ENCODE data around the gene BTG1.
A peak's percentile ranks its signal among the peaks of the same experiment; 100 is the strongest.

Gene BTG1, protein sequence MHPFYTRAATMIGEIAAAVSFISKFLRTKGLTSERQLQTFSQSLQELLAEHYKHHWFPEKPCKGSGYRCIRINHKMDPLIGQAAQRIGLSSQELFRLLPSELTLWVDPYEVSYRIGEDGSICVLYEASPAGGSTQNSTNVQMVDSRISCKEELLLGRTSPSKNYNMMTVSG

DNA sequence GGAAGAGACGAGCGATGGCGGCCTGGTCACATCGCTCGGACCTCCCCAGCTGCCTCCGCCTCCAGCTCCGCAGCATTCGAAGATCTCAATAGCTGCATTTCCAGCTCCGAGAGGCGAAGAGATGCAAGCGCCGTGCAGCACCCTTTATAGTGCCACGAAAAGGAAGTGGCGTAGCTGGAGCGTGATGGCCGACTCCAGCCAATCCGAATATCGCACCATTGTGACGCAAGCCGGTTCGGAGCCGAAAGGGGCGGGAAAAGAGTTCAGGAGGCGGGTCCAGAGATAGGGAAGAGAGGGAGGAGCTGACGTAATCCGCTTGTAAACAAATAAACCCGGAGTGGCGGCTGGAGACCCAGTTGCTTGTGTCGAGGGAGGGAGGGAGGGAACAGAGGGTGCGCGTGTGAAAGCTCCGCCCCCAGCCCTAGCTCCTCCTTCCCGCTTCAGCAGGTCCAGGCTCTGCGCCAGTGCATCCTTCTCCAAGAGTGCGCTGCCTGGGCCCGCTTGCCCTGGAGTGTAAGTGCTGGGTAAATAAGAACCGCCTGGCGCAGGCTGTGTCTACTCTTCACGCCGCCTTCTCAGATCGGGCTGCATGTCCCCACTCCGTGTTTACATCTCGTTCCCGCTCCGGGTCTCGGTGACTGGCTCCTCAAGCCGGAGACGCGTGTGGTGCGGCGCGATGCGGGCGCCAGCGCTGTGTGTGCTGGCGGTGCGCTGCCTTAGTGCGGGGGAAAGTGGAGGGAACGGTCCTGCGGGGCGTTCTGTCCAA lies at the start of gene BTG1:
Gene BTG1, minus strand, starts transcription at position 116 of the 766 bp plus-strand sequence. CDS start 311 bp downstream, outside the sequence.
- peak; percentile 93 to 97 for DNase-seq (ENCODE audit: low read depth in 1 of 2, low spot score in 1 of 2)

DNA sequence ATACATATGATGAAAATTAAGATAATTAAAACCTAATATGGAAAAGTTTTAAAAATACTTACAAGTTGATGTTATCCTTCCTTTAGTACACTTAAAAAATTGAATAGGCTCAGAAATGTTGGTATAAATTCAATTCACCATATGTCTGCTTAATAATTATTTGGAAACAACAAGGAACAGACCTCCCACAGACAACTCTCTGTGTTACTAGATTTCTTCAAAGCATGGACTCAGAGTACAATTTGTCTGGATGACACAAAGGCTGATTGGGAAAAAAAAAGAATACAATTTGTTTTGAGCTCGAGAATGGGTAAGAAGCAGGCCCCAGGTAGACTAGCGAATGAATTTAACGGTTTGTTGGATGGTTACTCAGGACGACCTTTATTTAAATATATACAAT lies 48.9 kb upstream of the BTG1 start:
- DNase-seq (ENCODE audit: low read depth in 1 of 2, low spot score in 1 of 2) = no peak

DNA sequence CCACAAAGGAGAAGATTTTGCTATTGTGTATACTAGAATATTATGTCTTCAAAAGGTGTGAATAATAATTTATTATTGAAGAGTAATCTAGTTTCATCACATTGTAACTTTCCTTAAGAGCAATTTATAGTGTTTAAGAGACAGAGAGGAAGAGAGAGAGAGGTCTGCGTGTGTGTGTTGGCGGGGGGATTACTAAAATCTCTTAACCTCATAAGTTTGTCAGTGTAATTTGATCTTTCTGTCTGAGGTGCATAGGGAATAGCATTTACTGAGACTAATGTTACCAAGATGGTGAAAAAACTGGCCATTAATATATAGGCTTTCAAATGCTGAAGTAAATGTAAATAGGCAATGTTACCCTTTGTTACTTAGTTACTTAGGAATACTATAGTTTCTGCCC lies 48.2 kb upstream of the BTG1 start:
- no peak for DNase-seq (ENCODE audit: low read depth in 1 of 2, low spot score in 1 of 2)

DNA sequence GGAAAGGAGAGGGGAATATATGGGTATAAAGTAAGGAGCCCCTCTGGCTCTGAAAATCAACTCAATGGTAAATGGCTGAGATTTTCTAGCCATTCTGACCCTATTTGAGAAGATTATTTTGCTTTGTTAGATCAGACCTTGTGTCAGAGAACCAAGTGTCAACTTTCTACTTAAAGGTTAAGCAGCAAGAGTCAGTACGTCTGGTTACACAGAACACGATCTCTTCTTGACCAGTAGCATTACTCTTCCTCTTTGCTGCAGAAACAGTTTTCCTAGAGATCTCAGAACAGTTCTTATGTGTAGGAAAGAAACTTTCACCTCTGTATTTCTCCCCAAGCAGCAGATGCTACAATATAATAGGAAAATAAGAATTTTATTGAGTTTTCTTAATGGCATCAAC lies 47.4 kb upstream of the BTG1 start:
- no peak for DNase-seq (ENCODE audit: low read depth in 1 of 2, low spot score in 1 of 2)

DNA sequence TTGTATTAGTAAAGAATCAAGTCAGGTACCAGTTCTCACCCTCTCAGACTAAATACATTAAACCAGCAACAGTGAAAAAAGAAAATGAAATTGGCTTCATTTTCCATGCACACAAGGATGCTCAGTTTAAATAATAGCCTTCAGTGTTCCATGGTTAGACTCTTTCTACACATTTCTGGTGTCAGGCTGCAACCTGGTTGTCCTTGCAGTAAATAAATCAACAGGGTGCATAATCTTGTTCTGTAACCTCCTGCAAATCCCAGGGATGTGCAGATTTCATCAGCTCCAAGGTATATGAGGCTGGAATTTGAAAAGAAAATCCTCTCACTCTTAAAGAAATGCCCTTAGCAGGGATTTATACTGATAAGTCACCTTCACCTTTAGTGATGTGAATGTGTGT lies 46.7 kb upstream of the BTG1 start:
- no peak for DNase-seq (ENCODE audit: low read depth in 1 of 2, low spot score in 1 of 2)

DNA sequence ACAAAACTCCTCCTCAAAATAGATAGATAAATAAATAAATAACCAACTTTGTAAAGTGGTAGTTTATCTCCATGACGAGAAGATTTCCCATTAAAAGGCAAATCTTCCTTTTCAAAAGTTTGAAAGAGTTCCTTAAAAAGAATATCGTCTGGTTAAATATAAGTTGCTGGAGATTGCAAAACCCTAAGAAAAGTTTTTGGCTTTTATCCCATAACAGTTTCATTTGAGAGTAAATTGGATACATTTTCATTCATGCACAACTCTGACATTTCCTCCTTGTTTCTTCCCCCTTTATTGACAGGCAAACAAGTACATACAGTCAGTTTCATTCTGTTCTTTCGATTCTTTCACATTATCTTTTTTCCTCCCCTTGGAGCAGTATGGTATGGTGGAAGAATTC lies 45.4 kb upstream of the BTG1 start:
- no peak for DNase-seq (ENCODE audit: low read depth in 1 of 2, low spot score in 1 of 2)

DNA sequence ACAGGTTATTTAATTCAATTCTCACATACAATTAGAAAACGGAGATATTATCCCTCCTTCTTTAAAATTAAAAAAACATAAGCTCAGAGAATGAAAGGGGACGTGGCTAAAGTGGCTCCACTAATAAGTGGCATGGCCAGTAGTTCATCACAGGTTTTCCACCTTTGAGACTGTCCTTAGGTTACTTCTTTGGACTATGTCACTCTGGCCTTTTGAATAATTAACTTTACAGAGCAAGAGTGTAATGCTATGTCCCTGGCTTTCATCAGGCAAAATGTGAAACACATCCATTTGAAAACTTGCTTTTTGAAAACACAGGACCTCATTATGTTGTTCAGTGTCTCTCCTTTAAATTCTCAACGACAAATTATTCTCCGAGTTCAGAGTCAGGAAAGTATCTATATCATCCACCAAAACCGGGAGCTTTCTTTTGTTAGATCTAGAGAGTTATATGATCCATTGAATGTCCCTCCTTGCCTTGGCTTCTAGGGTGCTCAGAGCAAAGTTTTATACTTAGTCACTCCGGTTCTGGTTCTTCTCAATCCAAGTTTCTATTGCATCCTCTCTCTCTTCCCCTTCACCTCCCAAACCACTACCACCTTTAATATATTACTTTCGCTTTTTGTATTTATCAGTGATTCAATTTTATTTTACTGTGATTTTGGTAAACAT lies 43.0 kb upstream of the BTG1 start:
- DNase-seq (ENCODE audit: low read depth in 1 of 2, low spot score in 1 of 2) = no peak

DNA sequence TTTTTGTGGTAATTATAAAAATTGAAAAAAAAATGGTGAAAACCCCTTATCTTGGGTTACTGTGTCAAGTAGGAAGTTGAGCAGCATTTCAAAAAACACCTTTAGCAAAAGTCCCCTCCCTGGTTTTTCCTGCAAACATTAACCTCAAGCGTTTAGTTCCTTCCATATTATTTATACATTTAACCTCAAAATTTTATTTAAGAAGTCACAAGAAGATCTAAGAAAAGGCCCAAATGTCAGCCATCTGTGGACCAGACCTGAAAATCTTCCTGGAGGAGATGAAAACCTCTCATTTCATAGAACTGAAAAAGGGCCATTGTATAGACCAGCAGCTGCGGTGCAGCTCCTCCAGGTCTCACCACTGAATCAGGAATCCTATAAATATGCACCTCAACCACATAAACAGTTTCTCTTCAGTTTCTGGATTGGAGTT lies 40.4 kb upstream of the BTG1 start:
- no peak for DNase-seq (ENCODE audit: low read depth in 1 of 2, low spot score in 1 of 2)

DNA sequence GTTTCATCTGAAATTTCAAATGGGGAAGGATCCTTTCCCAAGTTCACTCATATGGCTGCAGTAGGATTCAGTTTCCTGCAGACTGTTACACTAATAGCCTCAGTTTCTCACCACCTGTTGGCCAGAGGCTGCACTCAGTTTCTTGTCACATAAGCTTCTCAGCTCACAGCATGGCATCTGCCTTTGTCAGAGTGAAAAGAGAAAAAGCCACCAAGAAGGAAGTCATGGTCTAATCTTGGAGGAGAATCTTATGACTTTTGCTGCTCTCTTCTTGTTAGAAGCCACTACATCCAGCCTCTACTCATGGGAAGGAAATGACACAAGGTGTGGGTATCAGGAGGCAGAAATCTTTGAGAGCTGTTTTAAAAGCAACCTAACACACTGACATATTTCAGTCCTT lies 39.4 kb upstream of the BTG1 start:
- no peak for DNase-seq (ENCODE audit: low read depth in 1 of 2, low spot score in 1 of 2)

DNA sequence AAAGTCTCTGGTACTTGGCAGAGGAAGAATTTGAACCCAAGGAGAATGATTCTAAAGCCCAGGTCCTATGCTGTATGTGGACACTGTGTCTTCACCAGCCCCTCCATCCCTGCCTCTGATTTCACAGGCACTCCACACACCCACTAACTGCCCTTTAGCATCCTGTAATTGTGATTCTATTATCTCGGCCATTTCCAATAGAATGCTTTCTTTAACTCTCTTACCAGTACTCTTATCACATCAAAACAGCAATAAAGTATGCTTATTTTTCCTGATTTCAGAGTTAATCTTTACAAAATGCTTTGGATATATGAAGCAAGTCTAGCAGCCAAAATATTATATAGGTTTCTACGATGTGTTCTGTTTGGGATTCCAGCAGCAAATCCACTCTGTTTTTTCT lies 37.9 kb upstream of the BTG1 start:
- DNase-seq (ENCODE audit: low read depth in 1 of 2, low spot score in 1 of 2) = no peak

DNA sequence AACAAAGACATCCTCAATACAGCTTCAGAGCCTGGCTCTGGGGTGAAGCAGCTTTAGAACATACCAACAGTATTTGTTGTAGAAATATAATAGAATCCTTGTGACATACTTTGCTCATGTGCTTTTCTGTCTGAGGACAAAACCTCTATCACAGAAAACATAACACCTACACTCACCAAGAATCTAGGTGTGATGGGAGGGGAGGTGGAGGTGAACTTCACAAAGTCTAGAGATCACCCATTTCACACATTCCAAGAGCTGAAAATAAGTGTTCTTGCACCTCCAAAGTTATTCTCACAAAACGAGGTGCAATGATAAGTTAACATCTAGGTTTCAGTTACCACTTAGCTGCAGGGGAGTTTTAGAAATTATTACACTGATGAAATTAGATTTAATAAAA lies 32.7 kb upstream of the BTG1 start:
- DNase-seq (ENCODE audit: low read depth in 1 of 2, low spot score in 1 of 2) = no peak

DNA sequence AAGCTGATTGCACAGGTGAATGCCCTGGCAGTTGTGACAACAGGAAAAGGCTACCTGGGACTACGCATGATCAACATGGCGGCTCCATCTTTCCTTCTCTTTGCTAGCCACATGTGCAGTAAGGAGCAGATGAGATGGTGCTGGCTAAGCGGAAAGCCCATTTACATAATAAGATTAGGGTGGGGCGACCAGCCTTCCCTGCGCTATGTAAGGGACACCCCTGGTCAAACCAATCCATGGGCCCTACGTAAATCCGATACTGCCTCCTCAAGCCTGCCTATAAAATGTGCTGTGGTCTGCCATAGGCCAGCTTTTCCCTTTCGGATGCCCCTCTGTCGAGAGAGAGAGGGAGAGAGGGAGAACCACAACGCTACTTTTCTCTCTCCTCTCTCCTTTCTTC lies 31.0 kb upstream of the BTG1 start:
- DNase-seq (ENCODE audit: low read depth in 1 of 2, low spot score in 1 of 2) = no peak

DNA sequence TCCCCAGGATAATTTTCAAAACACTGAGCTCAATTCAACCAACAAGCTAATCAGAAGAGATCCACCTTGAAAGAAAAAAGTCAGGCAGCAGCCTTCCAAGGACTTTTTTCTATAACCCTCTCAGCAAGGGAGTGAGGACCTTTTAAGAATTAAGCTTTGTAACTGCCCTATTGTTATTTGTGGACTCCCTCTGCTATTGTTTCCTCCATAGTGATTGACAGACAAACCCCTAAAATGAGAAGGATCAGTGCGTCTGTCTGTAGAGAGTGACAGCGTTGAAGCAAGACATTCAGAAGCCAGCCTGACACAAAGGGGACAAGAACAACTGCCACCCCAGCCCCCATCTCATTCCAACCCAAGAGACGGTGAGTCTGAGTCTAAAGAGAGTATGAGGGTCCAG lies 30.3 kb upstream of the BTG1 start:
- DNase-seq (ENCODE audit: low read depth in 1 of 2, low spot score in 1 of 2) = no peak

DNA sequence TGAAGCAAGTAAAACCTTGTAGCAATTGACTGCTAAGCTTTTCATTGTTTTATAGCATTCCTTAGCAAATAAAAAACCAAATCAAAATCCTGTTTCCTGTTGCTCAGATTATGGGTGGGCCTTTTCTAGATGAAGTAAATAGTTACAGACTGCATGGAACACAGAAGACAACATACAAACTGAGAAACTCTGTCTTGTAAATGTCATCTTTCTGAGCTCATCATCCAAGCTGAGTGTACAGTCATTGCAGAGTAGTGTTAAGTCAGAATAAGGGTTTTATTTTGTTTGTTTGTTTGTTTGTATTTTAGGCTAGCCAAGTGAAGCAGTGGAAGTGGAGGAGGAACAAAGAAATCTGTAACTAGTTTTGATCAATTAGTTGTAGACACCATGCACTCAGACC lies 24.4 kb upstream of the BTG1 start:
- DNase-seq (ENCODE audit: low read depth in 1 of 2, low spot score in 1 of 2) = no peak

DNA sequence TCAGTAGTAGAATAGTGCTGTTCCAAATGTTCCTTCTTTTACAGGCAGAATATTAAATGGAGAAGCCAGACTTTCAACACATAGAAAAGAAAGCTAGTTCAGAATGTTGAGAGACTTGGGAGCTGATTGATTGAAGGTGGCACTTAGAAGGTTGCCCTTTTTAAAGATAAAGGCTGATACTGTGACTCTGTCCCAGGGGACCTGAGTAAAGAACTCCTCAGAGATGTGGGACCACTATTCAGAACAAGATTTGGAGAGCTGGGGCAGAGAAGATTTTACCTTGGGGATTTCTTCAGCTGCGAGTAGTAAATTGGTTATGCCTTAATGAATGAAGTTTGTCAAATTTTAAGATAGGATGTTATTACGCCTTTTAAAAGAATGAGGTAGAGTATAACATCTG lies 21.4 kb upstream of the BTG1 start:
- no peak for DNase-seq (ENCODE audit: low read depth in 1 of 2, low spot score in 1 of 2)

DNA sequence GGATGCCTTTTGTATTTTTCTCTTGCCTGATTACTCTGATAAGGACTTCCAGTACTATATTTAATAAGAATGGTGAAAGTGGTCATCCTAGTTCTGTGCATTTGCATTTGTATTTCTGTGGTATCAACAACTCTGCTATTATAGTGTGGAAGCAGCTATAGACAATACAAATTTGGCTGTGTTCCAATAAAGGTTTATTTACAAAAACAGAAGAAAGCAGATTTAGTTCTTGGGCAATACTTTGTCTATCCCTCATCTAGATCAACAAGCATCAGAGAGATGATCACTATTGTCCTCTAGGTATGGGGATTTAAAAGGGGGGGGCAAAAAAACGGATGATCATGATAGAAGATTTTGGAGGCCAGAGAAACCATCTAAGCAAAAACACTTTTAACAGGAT lies 19.1 kb upstream of the BTG1 start:
- DNase-seq (ENCODE audit: low read depth in 1 of 2, low spot score in 1 of 2) = no peak

DNA sequence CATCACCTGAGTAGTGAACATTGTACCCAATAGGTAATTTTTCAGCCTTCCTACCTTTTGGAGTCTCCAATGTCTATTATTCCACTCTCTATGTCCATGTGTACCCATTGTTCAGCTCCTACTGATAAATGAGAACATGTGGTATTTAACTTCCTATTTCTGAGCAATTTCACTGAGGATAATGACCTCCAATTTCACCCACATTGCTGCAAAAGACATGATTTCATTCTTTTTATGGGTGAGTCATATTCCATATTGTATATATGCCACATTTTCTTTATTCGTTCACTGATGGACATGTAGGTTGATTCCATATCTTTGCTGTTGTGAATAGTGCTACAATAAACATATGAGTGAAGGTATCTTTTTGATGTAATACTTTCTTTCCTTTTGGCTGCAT lies 16.4 kb upstream of the BTG1 start:
- no peak for DNase-seq (ENCODE audit: low read depth in 1 of 2, low spot score in 1 of 2)

DNA sequence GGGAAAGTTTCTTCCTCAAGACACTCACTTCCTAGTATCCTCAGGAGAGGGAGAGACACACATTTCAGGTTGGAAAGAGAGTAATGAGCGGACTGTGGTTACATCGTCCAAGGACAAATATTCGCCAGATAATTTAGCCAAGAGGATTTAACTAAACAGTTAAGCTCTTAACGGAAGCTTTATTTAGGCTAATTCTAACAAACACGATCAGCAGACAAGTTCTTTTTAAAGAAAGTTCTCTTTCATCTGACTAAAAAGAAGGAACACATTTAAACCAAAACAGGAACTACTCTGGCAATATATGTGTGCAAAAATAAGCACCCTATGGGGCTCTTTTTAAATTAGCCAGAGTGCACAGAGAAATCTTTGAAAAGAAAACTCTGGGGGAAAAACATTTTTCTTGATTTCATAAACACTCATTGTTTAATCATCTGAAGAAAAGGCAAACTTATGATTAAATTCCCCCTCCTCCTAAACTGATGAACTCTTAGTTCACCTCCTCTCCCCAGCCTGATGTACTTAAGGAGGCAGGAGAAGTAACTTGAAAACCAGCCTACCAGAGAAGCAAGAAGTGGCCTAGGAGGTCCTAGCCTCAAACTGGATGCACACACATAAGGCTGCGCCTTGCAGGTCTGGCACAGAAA lies 13.3 kb upstream of the BTG1 start:
- DNase-seq (ENCODE audit: low read depth in 1 of 2, low spot score in 1 of 2) = no peak

DNA sequence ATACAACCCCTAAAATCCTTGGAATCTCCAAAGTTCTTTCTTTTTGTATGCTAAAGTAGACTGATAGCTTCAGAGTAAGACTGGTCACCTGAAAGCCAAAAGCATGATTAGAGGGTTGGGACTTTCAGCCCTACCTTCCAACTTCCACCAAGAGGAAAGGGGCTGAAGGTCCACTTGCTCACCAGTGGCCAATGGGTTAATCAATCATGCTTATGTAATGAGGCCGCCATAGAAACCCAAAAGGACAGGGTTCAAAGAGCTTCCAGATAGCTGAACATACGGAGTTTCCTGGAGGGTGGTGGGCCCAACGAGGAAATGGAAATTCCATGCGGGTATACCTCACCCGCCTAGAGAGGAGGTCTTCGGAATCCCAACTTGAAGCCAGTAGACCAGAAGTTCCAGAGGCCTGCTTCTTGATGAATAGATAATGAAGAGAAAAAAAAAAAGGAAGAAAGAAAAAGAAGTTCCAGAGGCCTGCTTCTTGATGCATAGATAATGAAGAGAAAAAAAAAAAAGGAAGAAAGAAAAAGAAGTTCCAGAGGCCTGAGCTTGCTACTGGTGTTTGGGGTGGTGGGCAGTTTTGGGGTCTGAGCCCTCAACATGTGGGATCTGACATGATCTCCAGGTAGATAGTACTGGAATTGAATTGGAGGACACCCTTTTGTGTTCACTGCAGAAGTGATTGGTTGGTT lies 11.2 kb upstream of the BTG1 start:
- DNase-seq (ENCODE audit: low read depth in 1 of 2, low spot score in 1 of 2) = no peak

DNA sequence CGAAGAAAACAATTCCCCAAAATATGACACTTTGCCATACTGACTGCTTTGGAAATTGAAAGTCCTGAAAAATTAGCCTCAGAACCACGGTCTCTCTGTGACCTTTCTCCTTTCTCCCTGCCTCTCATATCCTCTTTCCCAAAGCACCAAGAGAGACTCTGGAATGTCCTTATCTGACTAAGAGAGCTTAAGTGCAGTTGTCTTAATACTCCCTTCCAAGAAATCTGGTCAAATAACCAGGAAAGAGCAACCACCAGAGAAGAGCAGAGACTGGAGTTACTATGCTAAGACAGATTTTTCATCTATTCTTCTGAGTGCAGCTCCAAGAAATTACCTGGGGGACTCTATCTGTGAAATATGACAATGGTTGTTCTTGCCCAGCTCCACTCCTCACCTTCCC lies 10.5 kb upstream of the BTG1 start:
- DNase-seq (ENCODE audit: low read depth in 1 of 2, low spot score in 1 of 2) = no peak

DNA sequence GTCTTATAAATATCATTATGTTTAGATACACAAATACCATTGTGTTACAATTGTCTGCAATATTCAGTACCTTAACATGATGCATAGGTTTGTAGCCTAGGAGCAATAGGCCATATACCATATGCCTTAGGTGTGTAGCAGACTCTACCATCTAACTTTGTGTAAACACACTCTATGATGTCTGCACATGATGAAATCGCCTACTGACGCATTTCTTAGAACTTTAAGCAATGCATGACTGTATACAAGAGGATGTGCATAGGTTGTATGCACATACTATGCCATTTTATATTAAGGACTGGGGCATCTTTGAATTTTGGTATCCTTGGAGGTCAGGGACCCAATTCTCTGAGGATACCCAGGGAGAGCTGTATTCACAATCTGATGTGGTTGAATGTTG lies 10.1 kb upstream of the BTG1 start:
- no peak for DNase-seq (ENCODE audit: low read depth in 1 of 2, low spot score in 1 of 2)

DNA sequence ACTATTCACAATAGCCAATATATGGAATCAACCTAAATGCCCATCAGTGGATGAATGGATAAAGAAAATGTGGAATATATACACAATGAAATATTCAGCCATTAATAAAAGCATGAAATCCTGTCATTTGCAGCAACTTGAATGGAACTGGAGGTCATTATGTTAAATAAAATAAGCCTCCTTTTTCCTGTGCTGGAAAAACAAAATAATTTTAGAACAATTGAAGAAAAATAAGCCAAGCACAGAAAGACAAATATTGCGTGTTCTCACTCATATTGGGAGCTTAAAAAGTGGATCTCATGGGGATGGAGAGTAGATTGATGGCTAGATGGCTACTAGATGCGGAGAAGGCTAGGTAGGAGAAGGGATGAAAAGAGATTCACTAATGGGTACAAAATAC lies 6.3 kb upstream of the BTG1 start:
- no peak for DNase-seq (ENCODE audit: low read depth in 1 of 2, low spot score in 1 of 2)

Measured in activated T-helper 1 cell treated with anti-CD3 and anti-CD28 coated beads, Interleukin-2, amount 50 U/mL, for 16 hours (primary cell).